Measurements from ENCODE around the gene GTF2H2. TPM values are rescaled to one million over a fixed set of nuclear protein-coding genes. Genes with fewer than 3 reads are reported as not detected.

Gene GTF2H2
- total RNA-seq, 1 donor from 2014 or later: 9.7 TPM

DNA sequence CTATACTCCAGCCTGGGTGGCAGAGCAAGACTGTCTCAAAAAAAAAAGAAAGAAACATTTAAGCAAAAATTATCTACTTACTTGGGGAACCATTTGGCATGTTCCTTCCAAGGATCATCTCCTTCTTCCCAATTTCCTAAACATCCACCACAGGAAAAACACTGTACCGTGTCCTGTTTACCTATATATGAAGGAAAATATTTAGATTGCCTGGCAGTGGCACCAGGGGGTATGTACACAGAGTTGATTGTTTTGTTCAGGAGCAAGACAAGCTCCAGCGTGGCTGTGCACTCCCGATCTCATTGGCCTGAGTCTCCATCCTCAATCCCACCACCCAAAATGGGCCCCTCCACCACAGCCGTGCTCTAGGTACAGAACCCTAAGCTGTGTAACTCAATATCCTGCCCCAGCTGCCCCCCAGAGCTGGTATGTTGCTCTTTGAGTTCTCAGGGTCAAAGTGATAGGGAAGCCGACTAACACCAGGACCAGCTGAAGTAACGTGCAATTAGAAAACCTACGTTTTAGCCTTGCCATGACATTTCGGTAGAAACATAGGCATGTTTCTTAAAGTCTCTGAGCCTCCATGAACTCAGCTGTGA is 56.2 kb downstream of the GTF2H2 start:
- ATAC-seq: no peak

DNA sequence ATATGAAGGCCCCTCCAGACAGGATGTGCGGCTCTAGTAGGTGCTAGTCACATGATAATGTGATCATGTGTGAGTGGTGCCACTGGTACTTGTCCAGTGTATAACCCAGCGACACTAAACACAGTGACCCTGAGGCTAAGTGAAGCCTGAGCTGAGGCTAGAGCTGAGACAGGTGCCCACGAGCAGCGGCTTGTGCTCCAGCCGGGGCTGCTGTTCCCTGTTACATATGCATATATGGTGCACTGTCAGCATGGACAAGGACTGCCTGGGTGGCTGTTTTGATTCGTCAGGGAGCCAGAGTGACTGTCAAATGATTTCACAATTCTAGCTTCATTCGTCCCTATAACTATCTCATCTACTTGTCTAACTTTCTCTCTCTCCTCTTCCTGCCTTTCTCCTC is 60.5 kb downstream of the GTF2H2 start:
- peak; percentile 18 for ATAC-seq

Other genes with a start within 250 kb of the GTF2H2 start
- gene SERF1A, start 167.0 kb downstream of the GTF2H2 start, total RNA-seq: 3.6 TPM
- 13.9 TPM for gene SMN1, start 142.6 kb downstream of the GTF2H2 start, total RNA-seq
- 4.2 TPM for gene NAIP, start 42.3 kb downstream of the GTF2H2 start, total RNA-seq

Data from esophagus mucosa (tissue), 1 donor.